K562 (cell line): Measurements from ENCODE around the gene MAPK8IP2. TPM values are rescaled to one million over a fixed set of nuclear protein-coding genes. Genes with fewer than 3 reads are reported as not detected.

Experiments used
- ATAC-seq: fragments of 200-7000 bp; cut with Tn5 transposase; 3 replicates; pipeline ENCODE4 v1.9.1; 2020; ENCODE audit warnings: moderate library complexity
- BruUV-seq: library from RNA; stranded (reverse); fragments of 400-500 nt; replicated peaks from 2 replicates; lab custom pipeline; 2021; lab: Mats Ljungman, UMichigan
- CTCF ChIA-PET: fragments of 300-600 bp; formaldehyde crosslinking; extraction: SDS; loops from one replicate; lab custom pipeline; 2021; ENCODE audit warnings: low intra/inter-chr PET ratio; lab: Yijun Ruan, JAX
- POLR2A ChIA-PET: fragments of 300-600, 350-650 bp; sonication (Branson Sonifier 250); formaldehyde crosslinking; extraction: SDS; loops from one replicate; lab custom pipeline; 2021; ENCODE audit warnings: antibody characterized with exemption, inconsistent platforms; lab: Yijun Ruan, JAX
- DNase-seq, 4 experiments: peaks; one replicate each; pipeline versions ENCODE4 v3.0.0 to v3.0.0-alpha.2; 2011 to 2018; ENCODE audit warnings: low spot score in 3 of 4, mixed read lengths in 3 of 4; ENCODE audit errors: extremely low read depth in 1 of 4
- FAIRE-seq: peaks from 2 replicates; lab custom pipeline; 2011; peaks lifted over from hg19 to GRCh38; lab: Jason Lieb, UNC
- H2AFZ ChIP-seq: 2 replicates; pipeline ENCODE4 v1.6.0; 2011; ENCODE audit warnings: low read depth, low read length, control low read depth, inconsistent platforms
- H3K27ac ChIP-seq: fragments of 200-600 bp; 3 replicates; pipeline ENCODE4 v1.8.0; 2011; ENCODE audit warnings: low read depth, mild to moderate bottlenecking, control low read depth, inconsistent platforms, low read length, moderate library complexity, mixed read lengths; ENCODE audit errors: extremely low read depth
- H3K27me3 ChIP-seq, 2 experiments: fragments of 300-600 bp in 1 of 2; 2 replicates in 1 of 2; 3 replicates in 1 of 2; pipeline versions ENCODE4 v1.6.0 to v1.8.0; 2011; ENCODE audit warnings: inconsistent platforms in 2 of 2, low read length in 2 of 2, mild to moderate bottlenecking in 1 of 2, mixed read lengths in 1 of 2, moderate library complexity in 1 of 2; ENCODE audit not compliant: control insufficient read depth in 2 of 2, insufficient read depth in 2 of 2
- H3K36me3 ChIP-seq: fragments of 300-600 bp; 3 replicates; pipeline ENCODE4 v1.8.0; 2011; ENCODE audit warnings: mild to moderate bottlenecking, low read length, inconsistent platforms; ENCODE audit not compliant: control insufficient read depth, insufficient read depth
- H3K4me1 ChIP-seq, 2 experiments: fragments of 200-600 bp in 1 of 2; replicated peaks in 1 of 2; 2 replicates in 1 of 2; 3 replicates in 1 of 2; pipeline versions ENCODE4 v1.5.1 to v1.8.0; 2011; ENCODE audit warnings: inconsistent platforms in 2 of 2, low read length in 2 of 2, mild to moderate bottlenecking in 1 of 2, mixed read lengths in 1 of 2, moderate library complexity in 1 of 2; ENCODE audit not compliant: control insufficient read depth in 2 of 2, insufficient read depth in 2 of 2
- H3K4me2 ChIP-seq: 2 replicates; pipeline ENCODE4 v1.6.1; 2011; ENCODE audit warnings: low read length, control low read depth, inconsistent platforms, mixed read lengths; ENCODE audit not compliant: insufficient read depth
- H3K4me3 ChIP-seq: fragments of 200-600 bp; sonication (generic), shearing (Covaris generic); 2 replicates; pipeline ENCODE4 v1.5.1; 2016; ENCODE audit warnings: control low read depth, inconsistent platforms
- H3K79me2 ChIP-seq: fragments of 200-600 bp; 3 replicates; pipeline ENCODE4 v1.8.0; 2011; ENCODE audit warnings: low read length, inconsistent platforms; ENCODE audit not compliant: control insufficient read depth, insufficient read depth
- H3K9ac ChIP-seq, 2 experiments: 2 replicates each; pipeline versions ENCODE4 v1.6.0 to v1.6.1; 2011; ENCODE audit warnings: low read depth in 2 of 2, low read length in 2 of 2, control low read depth in 1 of 2, inconsistent platforms in 1 of 2, mild to moderate bottlenecking in 1 of 2, mixed read lengths in 1 of 2; ENCODE audit not compliant: insufficient read depth in 1 of 2
- H3K9me1 ChIP-seq: one replicate; pipeline ENCODE4 v1.6.0; 2011; ENCODE audit warnings: inconsistent platforms, mild to moderate bottlenecking, low read length, moderate library complexity; ENCODE audit not compliant: control insufficient read depth, insufficient read depth
- H3K9me3 ChIP-seq: replicated peaks from 2 replicates; pipeline ENCODE4 v1.5.1; 2011; ENCODE audit warnings: low read depth, low read length, inconsistent platforms; ENCODE audit not compliant: control insufficient read depth, insufficient read depth
- H4K20me1 ChIP-seq: replicated peaks from 2 replicates; pipeline ENCODE4 v1.6.1; 2011; ENCODE audit warnings: low read length, inconsistent platforms, mixed read lengths; ENCODE audit not compliant: control insufficient read depth, insufficient read depth
- DIDO1 ChIP-seq: fragments of 450-650 bp; IDR thresholded peaks from 2 replicates; pipeline ENCODE4 v1.6.1; 2016; ENCODE audit warnings: low read depth, missing biosample characterization, missing genetic modification characterization
- FOXK1 ChIP-seq: sonication (generic); formaldehyde crosslinking; IDR thresholded peaks from 2 replicates; pipeline ENCODE4 v1.8.0; 2022; ENCODE audit warnings: missing genetic modification reagents, mild to moderate bottlenecking, borderline replicate concordance
- GABPB2 ChIP-seq: fragments of 250-450 bp; sonication (Bioruptor Pico); conservative IDR thresholded peaks from 2 replicates; pipeline ENCODE4 v1.5.1; 2021; ENCODE audit warnings: mild to moderate bottlenecking
- GATAD2A ChIP-seq: fragments of 450-650 bp; IDR thresholded peaks from 2 replicates; pipeline ENCODE4 v1.6.1; 2017
- HDAC1 ChIP-seq, 2 experiments: fragments of 450-650 bp; IDR thresholded peaks; 2 replicates each; pipeline ENCODE4 v1.6.1; 2016 to 2017; ENCODE audit warnings: inconsistent platforms in 1 of 2, mild to moderate bottlenecking in 1 of 2, moderate library complexity in 1 of 2
- LARP7 ChIP-seq: fragments of 450-650 bp; IDR thresholded peaks from 2 replicates; pipeline ENCODE4 v1.6.1; 2016
- NKRF ChIP-seq: fragments of 450-650 bp; IDR thresholded peaks from 2 replicates; pipeline ENCODE4 v1.6.1; 2016; ENCODE audit warnings: borderline replicate concordance
- ZNF445 ChIP-seq: fragments of 250-450 bp; sonication (Bioruptor Pico); IDR thresholded peaks from 2 replicates; pipeline ENCODE4 v1.4.0; 2020; ENCODE audit warnings: low read depth, mild to moderate bottlenecking, moderate library complexity
- WGBS: fragments of 100-300 bp; shearing (Covaris generic); methylation state at CpG from one replicate; pipeline ENCODE4 v1.1.6; 2016; ENCODE audit warnings: low coverage, mixed read lengths; ENCODE audit not compliant: insufficient coverage; ENCODE audit errors: missing lambda C conversion rate; 5-methylcytosine and 5-hydroxymethylcytosine counted together
- in situ Hi-C: fragments of 300-500 bp; cut with MboI; formaldehyde crosslinking; loops from 4 replicates; pipeline ENCODE4 v1.15.0; 2018; ENCODE audit warnings: inconsistent platforms, mixed read lengths
- intact Hi-C: fragments of 100-400 bp; cut with micrococcal nuclease; formaldehyde crosslinking; loops from 2 replicates; pipeline ENCODE4 v1.14.2; 2022
- polyA plus RNA-seq, 8 experiments: library from polyadenylated mRNA; depleted of rRNA in 4 of 8; stranded (reverse) in 5 of 8; unstranded in 3 of 8; fragments of >200 nt; fragmentation: Nextera tagmentation in 2 of 8; fragmentation: Illumina TruSeq in 1 of 8; extraction: Ambion mirVana in 2 of 8; extraction: Trizol in 1 of 8; gene quantifications; 2 replicates each; pipeline versions ENCODE4 v1.2.1 to v1.2.3, GENCODE V29; 2011 to 2014; ENCODE audit warnings: inconsistent platforms in 1 of 8, missing spikeins in 1 of 8
- total RNA-seq, 7 experiments: library from RNA; depleted of rRNA in 6 of 7; stranded (reverse); fragments of >200 nt in 6 of 7; fragmentation: Illumina TruSeq in 2 of 7; extraction: Trizol in 2 of 7; gene quantifications; 2 replicates each; pipeline versions ENCODE4 v1.2.1 to v1.2.3, GENCODE V29; 2011 to 2021; ENCODE audit warnings: low replicate concordance in 1 of 7

The MAPK8IP2 gene
- total and polyA plus RNA-seq, 9 of the 15 experiments (the other 6 are each of a cell fraction or from before 2014, with no cell fraction given), result 0.01 to 0.47 (median 0.07) TPM; not detected in 2

- ChIA-PET CTCF (no interaction called here), POLR2A (no interaction called here)
- Histone ChIP-seq H3K36me3 (no peaks in the 10 kb centered on the region), H3K4me1 (peaks cover 0 to 4% of the 10 kb centered on the region in 2 experiments; a peak in 2 of 5 replicates), H3K9me3 (no peaks in the 10 kb centered on the region), H2AFZ (no peak overlapping the region)
- 0% methylated on average over 3 of the region's 3 CpGs for WGBS
- in situ Hi-C loops (no loop called here), intact Hi-C loops (no loop called here)
- BruUV-seq, result no TSS peak
- no peak for ATAC-seq
- TF ChIP-seq FOXK1 (CRISPR knock-in tag), result no peak
- TF ChIP-seq, all 486 proteins: peak for 0
- H3K79me2 ChIP-seq, result no peaks in the 10 kb centered on the region
- peaks cover 7 to 27% of the 10 kb centered on the region in 2 experiments; a peak in 3 of 5 replicates for H3K27me3 ChIP-seq
- no peaks in the 10 kb centered on the region for H3K9me1 ChIP-seq
- no peak overlapping the region for H3K4me2 ChIP-seq
- H3K27ac ChIP-seq, result no peak overlapping the region
- H3K4me3 ChIP-seq, result no peak overlapping the region
- peaks cover 3% of the 10 kb centered on the region; the same call in 1 of the 2 replicates for H4K20me1 ChIP-seq
- FAIRE-seq (no peak), DNase-seq (no peak)
- H3K9ac ChIP-seq, result no peak overlapping the region
Measured at GRCh38 chr22:50595189-50595588, 5.4 kb upstream of the MAPK8IP2 start.

GRCh38 chr22:50597097-50597496, 3.5 kb upstream of the MAPK8IP2 start:
- ChIA-PET POLR2A (interaction anchor here (0.7 kb wide), 1 partner anchor 12 kb away, joined by 4 read pairs; no protein-coding TSS in a partner anchor), CTCF (no interaction called here)
- BruUV-seq, result no TSS peak
- H3K27ac ChIP-seq, result no peak overlapping the region
- 0% methylated on average over 4 of the region's 5 CpGs for WGBS
- H3K79me2 ChIP-seq, result no peaks in the 10 kb centered on the region
- H3K27me3 ChIP-seq, result peaks cover 7 to 26% of the 10 kb centered on the region in 2 experiments; a peak in 3 of 5 replicates
- no peak overlapping the region for H3K4me2 ChIP-seq
- no peak overlapping the region for H3K4me3 ChIP-seq
- FAIRE-seq (no peak), DNase-seq (no peak), ATAC-seq (no peak)
- TF ChIP-seq NKRF (no peak), ZNF445 (no peak), LARP7 (no peak), HDAC1 (IDR thresholded peaks at IDR 0.05) (no peak), GABPB2 (CRISPR knock-in tag) (no peak), GATAD2A (no peak), DIDO1 (tag) (no peak)
- no peak overlapping the region for H3K9ac ChIP-seq
- no peaks in the 10 kb centered on the region for H3K9me1 ChIP-seq
- no peaks in the 10 kb centered on the region for H3K9me3 ChIP-seq
- no peak overlapping the region for H2AFZ ChIP-seq
- H3K4me1 ChIP-seq, result peaks cover 0 to 13% of the 10 kb centered on the region in 2 experiments; a peak in 2 of 5 replicates
- in situ Hi-C loops (no loop called here), intact Hi-C loops (no loop called here)
- H3K36me3 ChIP-seq, result no peaks in the 10 kb centered on the region
- peaks cover 3% of the 10 kb centered on the region; the same call in 1 of the 2 replicates for H4K20me1 ChIP-seq
